ENCODE data around the gene AUNIP. TPM values are rescaled to one million over a fixed set of nuclear protein-coding genes. Genes with fewer than 3 reads are reported as not detected.

The AUNIP gene
- total RNA-seq, 1 experiment from 2014 or later: 12.1 TPM

DNA sequence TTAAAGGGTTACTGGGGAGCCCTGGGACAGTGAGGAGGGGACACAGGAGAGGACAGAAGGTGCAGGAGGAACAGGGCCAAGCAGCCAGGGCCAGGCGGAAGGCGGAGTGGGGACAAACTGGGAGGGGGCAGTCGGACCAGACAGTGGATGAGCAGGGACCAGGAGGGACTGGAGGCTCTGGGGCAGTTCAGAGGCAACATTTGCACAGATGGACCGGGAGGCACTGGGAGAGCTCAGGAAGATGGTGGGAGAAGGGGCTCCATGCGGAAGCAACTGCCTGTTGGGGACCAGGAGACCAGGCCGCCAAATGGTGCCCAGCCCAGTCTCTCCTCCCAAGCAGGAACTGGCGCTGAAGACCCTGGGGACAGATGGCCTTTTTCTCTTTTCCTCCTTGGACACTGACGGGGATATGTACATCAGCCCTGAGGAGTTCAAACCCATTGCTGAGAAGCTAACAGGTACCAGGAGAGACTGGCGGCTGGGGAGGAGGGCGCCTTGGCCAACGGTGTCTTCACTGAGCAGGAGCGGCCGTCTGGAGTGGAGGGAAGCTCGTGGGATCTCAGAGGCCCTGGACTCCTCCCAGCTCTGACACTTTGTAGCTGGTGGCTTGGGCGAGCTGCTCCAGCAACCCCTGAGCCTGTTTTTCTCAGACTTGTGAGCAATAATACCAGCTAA, 58.4 kb downstream of the AUNIP start:
- BruUV-seq (replicated peaks): no TSS peak

DNA sequence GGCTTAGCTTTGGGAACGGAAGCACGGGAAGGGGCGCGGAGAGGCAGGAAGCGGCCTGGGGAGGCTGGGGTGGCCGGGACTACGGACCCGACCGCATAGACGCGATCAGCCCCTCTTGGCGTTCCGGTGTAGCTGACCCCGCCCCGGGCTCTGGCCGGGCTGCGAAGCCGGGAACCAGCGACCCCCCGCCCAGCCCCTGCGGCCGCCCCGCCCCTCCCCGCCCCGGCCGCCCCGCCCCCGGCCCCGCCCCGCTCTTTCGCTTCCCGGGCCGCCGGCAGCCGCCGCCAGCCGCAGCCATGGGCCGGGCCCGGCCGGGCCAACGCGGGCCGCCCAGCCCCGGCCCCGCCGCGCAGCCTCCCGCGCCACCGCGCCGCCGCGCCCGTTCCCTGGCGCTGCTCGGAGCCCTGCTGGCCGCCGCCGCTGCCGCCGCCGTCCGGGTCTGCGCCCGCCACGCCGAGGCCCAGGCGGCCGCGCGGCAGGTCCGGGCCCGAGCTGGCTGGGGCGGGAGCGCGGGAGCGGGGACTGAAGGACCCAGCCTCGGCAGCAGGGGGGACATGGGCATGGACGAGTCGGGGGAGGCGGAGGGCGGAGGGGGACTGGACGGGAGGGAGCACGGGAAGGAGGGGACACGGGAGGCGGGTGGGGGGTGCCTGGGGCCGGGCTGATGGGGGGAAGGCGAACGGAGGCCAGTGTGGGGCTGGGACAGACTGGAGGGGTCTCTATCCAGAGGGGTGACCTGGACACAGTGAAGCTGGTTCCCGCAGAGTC, 59.1 kb downstream of the AUNIP start, which contains the start of gene SELENON:
Gene SELENON, plus strand, starts transcription at position 259 of the 768 bp plus-strand sequence. Its CDS starts 38 bp downstream, at position 297.
- peak; percentile 32; the same call in 1 of the 2 replicates for TF ChIP-seq POLR2AphosphoS5 (IDR thresholded peaks at IDR 0.05; ENCODE audit: low read depth, low read length)
- TF ChIP-seq FOSL1 (IDR thresholded peaks at IDR 0.05; ENCODE audit: low read depth): no peak
- TF ChIP-seq ZFX (IDR thresholded peaks at IDR 0.05): peak; percentile 76
- Histone ChIP-seq H2AFZ (ENCODE audit: low read depth, low read length, poor library complexity, severe bottlenecking) (peak within 1 kb of the TSS; percentile 33), H3K9me2 (ENCODE audit: insufficient read depth) (no peaks in the 10 kb centered on the region), H3K9ac (ENCODE audit: low read length) (peak within 1 kb of the TSS; percentile 77), H3K27ac (ENCODE audit: low read depth, low read length) (peak within 1 kb of the TSS; percentile 63; the same call in 1 of the 2 replicates), H3K79me2 (ENCODE audit: insufficient read depth, low read length) (no peaks in the 10 kb centered on the region), H3K36me3 (ENCODE audit: control insufficient read depth in 1 of 2, insufficient read depth in 2 of 2, low read length in 2 of 2) (no peaks in the 10 kb centered on the region), H3K4me3 (replicated peaks in 1 of 2; ENCODE audit: low read depth in 1 of 2, low read length in 2 of 2) (peak within 1 kb of the TSS; percentile 66 to 72), H4K20me1 (ENCODE audit: insufficient read depth) (no peaks in the 10 kb centered on the region), H3K27me3 (ENCODE audit: insufficient read depth, low read length) (no peaks in the 10 kb centered on the region), H3K4me1 (ENCODE audit: control insufficient read depth in 1 of 2, insufficient read depth in 2 of 2, low read length in 2 of 2) (peaks cover 5 to 16% of the 10 kb centered on the region in 2 experiments; a peak in 3 of 4 replicates), H3K4me2 (ENCODE audit: low read length) (peak within 1 kb of the TSS; percentile 94), H3K9me3 (ENCODE audit: control insufficient read depth in 1 of 2, insufficient read depth in 1 of 2, low read depth in 1 of 2, low read length in 2 of 2) (no peaks in the 10 kb centered on the region)
- no TSS peak for BruUV-seq (replicated peaks)
- ChIA-PET RAD21 (ENCODE audit: low non-redundant PET in 1 of 2, low total read pairs in 2 of 2, uncharacterized antibody in 2 of 2, unreplicated experiment in 2 of 2) (no interaction called here), POLR2A (interaction anchor here (0.6 kb wide), 2 partner anchors 227 to 553 kb away, joined by 3 to 5 read pairs; partner anchors contain the start of gene RSRP1), CTCF (interaction anchor here (1.1 kb wide), 2 partner anchors 10 to 11 kb away, joined by 7 read pairs; no protein-coding TSS in a partner anchor)
- ATAC-seq: peak; percentile 68
- no peak for DNase-seq (ENCODE audit: low read depth, low spot score)
- intact Hi-C loops (cut with micrococcal nuclease): loop anchor here (2.0 to 5.0 kb wide), 3 partner anchors 183 to 298 kb away; partner anchors contain the start of gene MAN1C1

More for the DNA sequence above, 58.4 kb downstream of the AUNIP start:
- H3K27ac ChIP-seq (ENCODE audit: low read depth, low read length): peak overlapping the region; percentile 63; the same call in 1 of the 2 replicates
- POLR2A ChIA-PET: interaction anchor here (0.6 kb wide), 1 partner anchor 553 kb away, joined by 3 read pairs; the partner anchor contains the start of gene RSRP1
- CTCF ChIA-PET: interaction anchor here (1.1 kb wide), 1 partner anchor 10 kb away, joined by 7 read pairs; no protein-coding TSS in a partner anchor
- intact Hi-C loops (cut with micrococcal nuclease): no loop called here
- no peaks in the 10 kb centered on the region for H3K9me2 ChIP-seq (ENCODE audit: insufficient read depth)
- TF ChIP-seq, protein P1, sequence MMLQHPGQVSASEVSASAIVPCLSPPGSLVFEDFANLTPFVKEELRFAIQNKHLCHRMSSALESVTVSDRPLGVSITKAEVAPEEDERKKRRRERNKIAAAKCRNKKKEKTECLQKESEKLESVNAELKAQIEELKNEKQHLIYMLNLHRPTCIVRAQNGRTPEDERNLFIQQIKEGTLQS (IDR thresholded peaks at IDR 0.05): no peak
- TF ChIP-seq SIN3A (IDR thresholded peaks at IDR 0.05; ENCODE audit: low read depth) (no peak), RAD21 (IDR thresholded peaks at IDR 0.05; ENCODE audit: low read depth) (no peak), EZH2phosphoT487 (IDR thresholded peaks at IDR 0.05; ENCODE audit: borderline replicate concordance) (no peak), JUND (IDR thresholded peaks at IDR 0.05) (no peak), ZFX (IDR thresholded peaks at IDR 0.05) (no peak), YY1 (IDR thresholded peaks at IDR 0.05; ENCODE audit: extremely low read depth, insufficient replicate concordance, low read depth, low read length) (no peak), CBX3 (IDR thresholded peaks at IDR 0.05; ENCODE audit: low read depth) (no peak)
- no peak overlapping the region for H2AFZ ChIP-seq (ENCODE audit: low read depth, low read length, poor library complexity, severe bottlenecking)
- RAD21 ChIA-PET (ENCODE audit: low non-redundant PET in 1 of 2, low total read pairs in 2 of 2, uncharacterized antibody in 2 of 2, unreplicated experiment in 2 of 2): no interaction called here
- H3K4me1 ChIP-seq (ENCODE audit: control insufficient read depth in 1 of 2, insufficient read depth in 2 of 2, low read length in 2 of 2): peaks cover 5 to 16% of the 10 kb centered on the region in 2 experiments; a peak in 3 of 4 replicates
- ATAC-seq: peak; percentile 15
- H3K79me2 ChIP-seq (ENCODE audit: insufficient read depth, low read length): no peaks in the 10 kb centered on the region
- peak overlapping the region; percentile 66 to 72 for H3K4me3 ChIP-seq (replicated peaks in 1 of 2; ENCODE audit: low read depth in 1 of 2, low read length in 2 of 2)
- no peaks in the 10 kb centered on the region for H3K9me3 ChIP-seq (ENCODE audit: control insufficient read depth in 1 of 2, insufficient read depth in 1 of 2, low read depth in 1 of 2, low read length in 2 of 2)
- peak overlapping the region; percentile 77 for H3K9ac ChIP-seq (ENCODE audit: low read length)
- no peaks in the 10 kb centered on the region for H3K27me3 ChIP-seq (ENCODE audit: insufficient read depth, low read length)
- DNase-seq (ENCODE audit: low read depth, low spot score): no peak
- H4K20me1 ChIP-seq (ENCODE audit: insufficient read depth): no peaks in the 10 kb centered on the region
- H3K4me2 ChIP-seq (ENCODE audit: low read length): peak overlapping the region; percentile 94
- H3K36me3 ChIP-seq (ENCODE audit: control insufficient read depth in 1 of 2, insufficient read depth in 2 of 2, low read length in 2 of 2): no peaks in the 10 kb centered on the region

Data from HCT116 (cell line).